Measurements from ENCODE around the gene NDE1. TPM values are rescaled to one million over a fixed set of nuclear protein-coding genes. Genes with fewer than 3 reads are reported as not detected.

Gene NDE1
- total and polyA plus RNA-seq, 2 of the 8 experiments (the other 6 are each of a cell fraction or from before 2014, with no cell fraction given), result 13.3 to 41.3 TPM

DNA sequence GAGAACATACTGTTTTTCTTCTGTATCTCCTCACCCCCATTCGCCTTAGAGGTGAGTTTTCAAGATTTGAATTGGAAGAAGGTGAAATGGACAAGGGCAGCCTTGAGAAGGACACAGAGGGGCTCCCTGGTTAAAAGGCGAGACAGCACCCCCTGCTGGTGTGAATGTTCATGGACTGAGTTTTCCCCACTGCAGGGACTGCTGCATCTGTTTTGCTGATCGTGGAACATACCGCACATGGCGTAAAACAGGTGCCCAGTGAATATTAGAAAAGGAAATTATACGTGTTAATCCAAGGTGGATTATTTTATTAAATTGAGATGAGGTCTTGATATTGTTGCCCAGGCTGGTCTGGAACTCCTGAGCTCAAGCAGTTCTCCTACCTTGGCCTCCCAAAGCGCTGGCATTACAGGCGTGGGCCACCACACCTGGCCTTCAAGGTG lies 54.5 kb downstream of the NDE1 start:
- no peak overlapping the region for H2BK12ac ChIP-seq (ENCODE audit: low read depth, low read length)
- DNase-seq (ENCODE audit: low read depth in 1 of 2, low spot score in 2 of 2) (peak; percentile 33 to 92), FAIRE-seq (peak; percentile 81)
- no peak overlapping the region for H4K8ac ChIP-seq (ENCODE audit: extremely low read depth, insufficient read depth, low read length)
- POLR2A ChIA-PET (ENCODE audit: partially characterized antibody), result no interaction called here
- no peak overlapping the region for H2AK5ac ChIP-seq (ENCODE audit: low read depth, low read length)
- H2AFZ ChIP-seq (ENCODE audit: low read length), result no peak overlapping the region
- H4K20me1 ChIP-seq (replicated peaks in 1 of 2; ENCODE audit: control insufficient read depth in 1 of 2, insufficient read depth in 2 of 2, low read length in 2 of 2), result no peaks in the 10 kb centered on the region
- H2BK20ac ChIP-seq (ENCODE audit: low read length), result no peak overlapping the region
- H3K79me1 ChIP-seq (ENCODE audit: low read depth, low read length), result no peaks in the 10 kb centered on the region; the same call in 1 of the 2 replicates
- no peak overlapping the region for H3K4me3 ChIP-seq (ENCODE audit: extremely low read depth in 1 of 4, insufficient read depth in 2 of 4, low read depth in 3 of 4, low read length in 4 of 4)
- H3K27me3 ChIP-seq (replicated peaks in 1 of 4; ENCODE audit: control insufficient read depth in 3 of 4, extremely low read depth in 1 of 4, insufficient read depth in 3 of 4, low read length in 3 of 4), result no peaks in the 10 kb centered on the region
- H2BK5ac ChIP-seq (ENCODE audit: low read depth, low read length), result no peak overlapping the region
- H4K5ac ChIP-seq (ENCODE audit: insufficient read length, low read depth, low read length), result no peak overlapping the region
- no peak overlapping the region for H3K18ac ChIP-seq (ENCODE audit: extremely low read depth, low read length)
- H3K4ac ChIP-seq (replicated peaks; ENCODE audit: insufficient read length, low read depth, low read length), result no peak overlapping the region
- no peak overlapping the region for H3K27ac ChIP-seq (ENCODE audit: low read depth, low read length)
- no peak overlapping the region for H3K4me2 ChIP-seq (ENCODE audit: insufficient read depth in 1 of 2, low read depth in 2 of 2, low read length in 2 of 2)
- 72% methylated on average over 8 of the region's 8 CpGs; no CpG with 5 or more reads in 1 of the 2 experiments for WGBS, 2 experiments (ENCODE audit: extremely low coverage in 1 of 2, insufficient coverage in 1 of 2, insufficient read length in 1 of 2, insufficient replicate concordance in 2 of 2, low coverage in 1 of 2, low lambda C conversion rate in 2 of 2, missing lambda C conversion rate in 1 of 2)
- no peaks in the 10 kb centered on the region for H3K9me3 ChIP-seq (ENCODE audit: insufficient read depth in 2 of 2, low read depth in 1 of 2, low read length in 1 of 2)
- CTCF ChIA-PET (ENCODE audit: partially characterized antibody), result interaction anchor here (0.7 to 4.2 kb wide), 13 partner anchors 9 to 146 kb away, joined by 3 to 28 read pairs (median 3); no protein-coding TSS in a partner anchor
- no peak overlapping the region for H3K9ac ChIP-seq (replicated peaks in 1 of 4; ENCODE audit: extremely low read depth in 1 of 4, low read depth in 3 of 4, low read length in 3 of 4)
- H3K79me2 ChIP-seq (ENCODE audit: control insufficient read depth in 1 of 2, insufficient read depth in 2 of 2, low read length in 2 of 2), result no peaks in the 10 kb centered on the region
- no peak overlapping the region for H2BK120ac ChIP-seq (replicated peaks; ENCODE audit: low read depth, low read length)
- H3K4me1 ChIP-seq (replicated peaks in 1 of 4; ENCODE audit: control insufficient read depth in 3 of 4, insufficient read depth in 4 of 4, low read length in 3 of 4), result no peaks in the 10 kb centered on the region; a peak in 1 of 7 replicates
- peaks cover 0 to 14% (median 2%) of the 10 kb centered on the region in 4 experiments; a peak in 5 of 8 replicates for H3K36me3 ChIP-seq (ENCODE audit: control insufficient read depth in 2 of 4, insufficient read depth in 4 of 4, low read length in 3 of 4)
- H4K91ac ChIP-seq (replicated peaks; ENCODE audit: insufficient read length, low read length), result no peak overlapping the region
- no peaks in the 10 kb centered on the region for H3K23me2 ChIP-seq (ENCODE audit: low read depth, low read length)
- no peak overlapping the region for H2BK15ac ChIP-seq (ENCODE audit: low read length)
- H3K56ac ChIP-seq (replicated peaks; ENCODE audit: insufficient read length, low read depth, low read length), result no peak overlapping the region
- no peak overlapping the region for H3K23ac ChIP-seq (ENCODE audit: insufficient read length)
- no peak overlapping the region for H3K14ac ChIP-seq (ENCODE audit: insufficient read length)
- TF ChIP-seq SIX5 (IDR thresholded peaks at IDR 0.05; ENCODE audit: low read depth, low read length) (no peak), HDAC2 (IDR thresholded peaks at IDR 0.05; ENCODE audit: borderline replicate concordance in 1 of 2, low read depth in 2 of 2, low read length in 2 of 2) (no peak)
- TF ChIP-seq, protein P1, sequence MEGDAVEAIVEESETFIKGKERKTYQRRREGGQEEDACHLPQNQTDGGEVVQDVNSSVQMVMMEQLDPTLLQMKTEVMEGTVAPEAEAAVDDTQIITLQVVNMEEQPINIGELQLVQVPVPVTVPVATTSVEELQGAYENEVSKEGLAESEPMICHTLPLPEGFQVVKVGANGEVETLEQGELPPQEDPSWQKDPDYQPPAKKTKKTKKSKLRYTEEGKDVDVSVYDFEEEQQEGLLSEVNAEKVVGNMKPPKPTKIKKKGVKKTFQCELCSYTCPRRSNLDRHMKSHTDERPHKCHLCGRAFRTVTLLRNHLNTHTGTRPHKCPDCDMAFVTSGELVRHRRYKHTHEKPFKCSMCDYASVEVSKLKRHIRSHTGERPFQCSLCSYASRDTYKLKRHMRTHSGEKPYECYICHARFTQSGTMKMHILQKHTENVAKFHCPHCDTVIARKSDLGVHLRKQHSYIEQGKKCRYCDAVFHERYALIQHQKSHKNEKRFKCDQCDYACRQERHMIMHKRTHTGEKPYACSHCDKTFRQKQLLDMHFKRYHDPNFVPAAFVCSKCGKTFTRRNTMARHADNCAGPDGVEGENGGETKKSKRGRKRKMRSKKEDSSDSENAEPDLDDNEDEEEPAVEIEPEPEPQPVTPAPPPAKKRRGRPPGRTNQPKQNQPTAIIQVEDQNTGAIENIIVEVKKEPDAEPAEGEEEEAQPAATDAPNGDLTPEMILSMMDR (IDR thresholded peaks at IDR 0.05; ENCODE audit: control extremely low read depth in 1 of 3, insufficient read depth in 1 of 3, low read depth in 1 of 3, low read length in 3 of 3), result peak; percentile 66 to 85 (median 84)

All from H1 (cell line).